GM23338 (cell line): ENCODE results near the gene MAD1L1. TPM values are rescaled to one million over a fixed set of nuclear protein-coding genes. Genes with fewer than 3 reads are reported as not detected.

ENCODE experiments used
- CTCF ChIP-seq, 2 experiments: fragments of 200-600 bp in 1 of 2; sonication (generic) in 1 of 2; conservative IDR thresholded peaks; 2 replicates each; pipeline versions ENCODE4 v1.5.1 to v1.6.1; 2016 to 2017; ENCODE audit warnings: antibody characterized with exemption in 2 of 2, low read depth in 2 of 2, mild to moderate bottlenecking in 2 of 2, moderate library complexity in 1 of 2
- EZH2phosphoT487 ChIP-seq: fragments of 200-600 bp; sonication (generic); IDR thresholded peaks from one replicate; pipeline ENCODE4 v1.8.1; 2018; ENCODE audit warnings: antibody characterized with exemption; ENCODE audit not compliant: unreplicated experiment
- JUNB ChIP-seq: IDR thresholded peaks from one replicate; pipeline ENCODE4 v1.6.1; 2016; ENCODE audit warnings: antibody characterized with exemption; ENCODE audit not compliant: unreplicated experiment
- NANOG ChIP-seq: IDR thresholded peaks from 2 replicates; pipeline ENCODE4 v1.6.1; 2016; ENCODE audit warnings: antibody characterized with exemption, borderline replicate concordance
- POLR2AphosphoS5 ChIP-seq: IDR thresholded peaks from 2 replicates; pipeline ENCODE4 v1.6.1; 2016; ENCODE audit warnings: antibody characterized with exemption, low read depth
- STAT1 ChIP-seq: IDR thresholded peaks from one replicate; pipeline ENCODE4 v1.6.1; 2016; ENCODE audit warnings: antibody characterized with exemption; ENCODE audit not compliant: unreplicated experiment
- ZNF114 ChIP-seq: fragments of 250-450 bp; sonication (Bioruptor Pico); IDR thresholded peaks from 2 replicates; pipeline ENCODE4 v1.5.0; 2020; ENCODE audit warnings: mild to moderate bottlenecking, moderate library complexity
- ZNF331 ChIP-seq: fragments of 250-450 bp; sonication (Bioruptor Pico); IDR thresholded peaks from 2 replicates; pipeline ENCODE4 v1.5.0; 2020; ENCODE audit warnings: low read depth, mild to moderate bottlenecking, moderate library complexity
- ZNF462 ChIP-seq: fragments of 250-450 bp; sonication (Bioruptor Pico); IDR thresholded peaks from 2 replicates; pipeline ENCODE4 v1.5.0; 2020; ENCODE audit warnings: mild to moderate bottlenecking, moderate library complexity
- polyA plus RNA-seq: library from polyadenylated mRNA; unstranded; fragments of >200 nt; fragmentation: Nextera tagmentation; extraction: Ambion mirVana; gene quantifications from 2 replicates; pipeline ENCODE4 v1.2.1, GENCODE V29; 2016
- total RNA-seq: library from RNA; depleted of rRNA; stranded (reverse); fragments of >200 nt; shearing (Covaris generic); gene quantifications from 2 replicates; pipeline ENCODE4 v1.2.3, GENCODE V29; 2014

MAD1L1 gene
- total and polyA plus RNA-seq, 2 experiments from 2014 or later: 40.3 to 59.3 TPM

GRCh38 chr7:1953199-1954190 is 279.2 kb downstream of the MAD1L1 start (continued):
- no peak for TF ChIP-seq ZNF462 (CRISPR knock-in tag)
- no peak for TF ChIP-seq POLR2AphosphoS5
- TF ChIP-seq ZNF331 (CRISPR knock-in tag): no peak
- TF ChIP-seq CTCF (conservative IDR thresholded peaks at IDR 0.05; ENCODE audit: low read depth in 2 of 2): no peak
- no peak for TF ChIP-seq EZH2phosphoT487
- no peak for TF ChIP-seq STAT1
- TF ChIP-seq NANOG: no peak
- no peak for TF ChIP-seq ZNF114 (CRISPR knock-in tag)
- no peak for TF ChIP-seq JUNB
